MM.1S (cell line): Measurements from ENCODE around the gene L3MBTL3.

ENCODE experiments used
- DNase-seq: peaks from one replicate; pipeline ENCODE4 v3.0.0-alpha.2; 2015
- H2AFZ ChIP-seq: fragments of 300-600 bp; sonication (generic); 2 replicates; pipeline ENCODE4 v1.6.0; 2016; ENCODE audit warnings: antibody characterized with exemption, low read length
- H3F3A ChIP-seq: fragments of 300-600 bp; sonication (generic); 2 replicates; pipeline ENCODE4 v1.6.1; 2016; ENCODE audit warnings: mild to moderate bottlenecking, antibody characterized with exemption, low read length, moderate library complexity, mixed read lengths; ENCODE audit not compliant: insufficient read depth
- H3K27ac ChIP-seq: fragments of 300-600 bp; sonication (generic); 2 replicates; pipeline ENCODE4 v1.5.1; 2016; ENCODE audit warnings: mild to moderate bottlenecking, low read length
- H3K27me3 ChIP-seq: fragments of 300-600 bp; sonication (generic); replicated peaks from 2 replicates; pipeline ENCODE4 v1.6.0; 2016; ENCODE audit warnings: low read length; ENCODE audit not compliant: insufficient read depth
- H3K36me3 ChIP-seq: fragments of 300-600 bp; sonication (generic); replicated peaks from 2 replicates; pipeline ENCODE4 v1.6.1; 2016; ENCODE audit warnings: mild to moderate bottlenecking, low read length, mixed read lengths; ENCODE audit not compliant: insufficient read depth
- H3K4me1 ChIP-seq: fragments of 300-600 bp; sonication (generic); 2 replicates; pipeline ENCODE4 v1.6.1; 2016; ENCODE audit warnings: low read length, mixed read lengths
- H3K4me2 ChIP-seq: fragments of 300-600 bp; sonication (generic); 2 replicates; pipeline ENCODE4 v1.6.0; 2016; ENCODE audit warnings: low read depth, low read length
- H3K4me3 ChIP-seq: fragments of 300-600 bp; sonication (generic); 2 replicates; pipeline ENCODE4 v1.5.1; 2016; ENCODE audit warnings: low read length, mixed read lengths
- H3K79me2 ChIP-seq: fragments of 300-600 bp; sonication (generic); 2 replicates; pipeline ENCODE4 v1.6.1; 2016; ENCODE audit warnings: mixed run types, low read length, mixed read lengths
- H3K9ac ChIP-seq: fragments of 300-600 bp; sonication (generic); 2 replicates; pipeline ENCODE4 v1.6.1; 2016; ENCODE audit warnings: low read length, mixed read lengths
- H3K9me2 ChIP-seq: fragments of 300-600 bp; sonication (generic); replicated peaks from 2 replicates; pipeline ENCODE4 v1.6.1; 2016; ENCODE audit warnings: mild to moderate bottlenecking, low read length, mixed read lengths; ENCODE audit not compliant: insufficient read depth
- H3K9me3 ChIP-seq: fragments of 300-600 bp; sonication (generic); replicated peaks from 2 replicates; pipeline ENCODE4 v1.6.1; 2016; ENCODE audit warnings: mild to moderate bottlenecking, low read length, mixed read lengths; ENCODE audit not compliant: insufficient read depth
- H4K20me1 ChIP-seq: fragments of 300-600 bp; sonication (generic); 2 replicates; pipeline ENCODE4 v1.6.1; 2016; ENCODE audit warnings: mild to moderate bottlenecking, low read length, moderate library complexity, mixed read lengths; ENCODE audit not compliant: insufficient read depth
- EZH2 ChIP-seq: fragments of 300-600 bp; sonication (generic); optimal IDR thresholded peaks from 2 replicates; pipeline ENCODE3; 2017; ENCODE audit warnings: low read depth, mild to moderate bottlenecking, antibody characterized with exemption, low read length, mixed read lengths
- EZH2phosphoT487 ChIP-seq: fragments of 300-600 bp; sonication (generic); IDR thresholded peaks from 2 replicates; pipeline ENCODE4 v1.6.1; 2018; ENCODE audit warnings: antibody characterized with exemption, low read length
- TF ChIP-seq, protein P1 (sequence below): fragments of 300-600 bp; sonication (generic); IDR thresholded peaks from 2 replicates; pipeline ENCODE4 v1.5.1; 2016; ENCODE audit warnings: antibody characterized with exemption, low read length, mixed read lengths

The L3MBTL3 gene

DNA sequence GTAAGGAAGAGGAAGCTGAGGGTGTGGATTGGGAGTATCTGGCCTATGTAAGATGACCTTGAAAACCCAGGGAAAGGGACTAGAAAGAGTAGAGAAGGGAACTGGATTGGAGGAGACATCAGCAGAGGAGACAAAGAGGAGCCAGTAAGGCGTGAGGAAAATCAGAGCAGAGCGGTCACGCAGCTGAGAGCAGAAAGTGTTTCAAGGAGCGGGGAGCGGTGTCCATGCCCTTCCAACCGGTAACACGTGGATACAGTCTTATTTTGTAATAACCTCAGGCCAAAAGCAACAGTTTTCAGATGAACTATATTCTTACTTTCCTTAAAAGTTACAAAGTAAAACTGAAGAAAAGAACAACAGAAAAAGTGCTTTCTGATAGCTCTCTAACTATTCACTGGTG lies 36.3 kb downstream of the L3MBTL3 start:
- TF ChIP-seq EZH2 (no peak), EZH2phosphoT487 (no peak)
- TF ChIP-seq, protein P1, sequence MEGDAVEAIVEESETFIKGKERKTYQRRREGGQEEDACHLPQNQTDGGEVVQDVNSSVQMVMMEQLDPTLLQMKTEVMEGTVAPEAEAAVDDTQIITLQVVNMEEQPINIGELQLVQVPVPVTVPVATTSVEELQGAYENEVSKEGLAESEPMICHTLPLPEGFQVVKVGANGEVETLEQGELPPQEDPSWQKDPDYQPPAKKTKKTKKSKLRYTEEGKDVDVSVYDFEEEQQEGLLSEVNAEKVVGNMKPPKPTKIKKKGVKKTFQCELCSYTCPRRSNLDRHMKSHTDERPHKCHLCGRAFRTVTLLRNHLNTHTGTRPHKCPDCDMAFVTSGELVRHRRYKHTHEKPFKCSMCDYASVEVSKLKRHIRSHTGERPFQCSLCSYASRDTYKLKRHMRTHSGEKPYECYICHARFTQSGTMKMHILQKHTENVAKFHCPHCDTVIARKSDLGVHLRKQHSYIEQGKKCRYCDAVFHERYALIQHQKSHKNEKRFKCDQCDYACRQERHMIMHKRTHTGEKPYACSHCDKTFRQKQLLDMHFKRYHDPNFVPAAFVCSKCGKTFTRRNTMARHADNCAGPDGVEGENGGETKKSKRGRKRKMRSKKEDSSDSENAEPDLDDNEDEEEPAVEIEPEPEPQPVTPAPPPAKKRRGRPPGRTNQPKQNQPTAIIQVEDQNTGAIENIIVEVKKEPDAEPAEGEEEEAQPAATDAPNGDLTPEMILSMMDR = no peak
- DNase-seq = no peak
- Histone ChIP-seq H3K27me3 (no peaks in the 10 kb centered on the region), H3K9me3 (no peaks in the 10 kb centered on the region), H3K79me2 (no peaks in the 10 kb centered on the region), H3K27ac (no peak overlapping the region), H2AFZ (no peak overlapping the region), H3K36me3 (no peaks in the 10 kb centered on the region), H3K9ac (no peak overlapping the region), H3K4me3 (no peak overlapping the region), H3K4me1 (no peaks in the 10 kb centered on the region), H3K4me2 (no peak overlapping the region), H3K9me2 (no peaks in the 10 kb centered on the region), H4K20me1 (no peaks in the 10 kb centered on the region), H3F3A (no peaks in the 10 kb centered on the region)

DNA sequence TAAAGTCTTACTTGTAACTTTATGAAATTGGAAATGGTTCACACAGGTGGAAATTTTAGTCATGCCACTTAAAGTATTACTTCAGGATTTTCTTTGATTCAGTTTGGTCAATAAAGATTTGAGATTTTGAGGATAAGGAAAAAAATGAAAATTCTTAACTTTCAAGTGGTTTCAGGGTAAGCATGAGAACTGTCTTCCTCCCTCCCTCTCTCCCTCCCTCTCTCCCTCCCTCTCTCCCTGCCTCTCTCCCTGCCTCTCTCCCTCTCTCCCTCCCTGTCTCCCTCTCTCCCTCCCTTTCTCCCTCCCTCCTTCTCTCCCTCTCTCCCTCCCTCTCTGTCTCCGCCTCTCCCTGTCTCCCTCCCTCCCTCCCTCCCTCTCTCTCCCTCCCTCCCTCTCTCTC lies 36.9 kb downstream of the L3MBTL3 start:
- Histone ChIP-seq H3K27me3 (no peaks in the 10 kb centered on the region), H4K20me1 (no peaks in the 10 kb centered on the region), H3K36me3 (no peaks in the 10 kb centered on the region), H3K4me2 (no peak overlapping the region), H2AFZ (no peak overlapping the region), H3K79me2 (no peaks in the 10 kb centered on the region), H3F3A (no peaks in the 10 kb centered on the region), H3K9me2 (no peaks in the 10 kb centered on the region), H3K27ac (no peak overlapping the region), H3K4me3 (no peak overlapping the region), H3K9ac (no peak overlapping the region), H3K4me1 (no peaks in the 10 kb centered on the region), H3K9me3 (no peaks in the 10 kb centered on the region)
- TF ChIP-seq EZH2phosphoT487 (no peak), EZH2 (no peak)
- TF ChIP-seq, protein P1 = no peak
- DNase-seq = no peak

DNA sequence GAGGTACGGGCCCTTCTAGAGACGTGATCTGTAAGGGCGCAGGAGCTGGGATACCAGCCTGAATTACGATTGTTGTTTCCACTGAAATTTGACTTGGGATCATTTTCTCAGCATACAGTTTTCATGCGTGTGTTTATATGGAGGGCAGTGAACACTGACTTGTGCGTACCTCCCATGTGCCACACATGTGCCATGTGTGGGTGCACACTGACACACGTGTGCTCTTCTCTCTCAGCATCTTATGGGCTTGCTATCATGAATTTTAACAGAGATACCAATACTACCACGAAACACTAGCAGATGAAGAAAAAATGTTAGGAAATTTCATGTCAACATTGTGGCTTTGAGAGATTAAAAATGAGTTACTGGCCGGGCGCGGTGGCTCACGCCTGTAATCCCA lies 39.1 kb downstream of the L3MBTL3 start:
- Histone ChIP-seq H3K79me2 (no peaks in the 10 kb centered on the region), H3K4me3 (no peak overlapping the region), H4K20me1 (no peaks in the 10 kb centered on the region), H3K4me1 (no peaks in the 10 kb centered on the region), H3F3A (no peaks in the 10 kb centered on the region), H3K9me3 (no peaks in the 10 kb centered on the region), H3K4me2 (no peak overlapping the region), H3K27ac (no peak overlapping the region), H3K36me3 (no peaks in the 10 kb centered on the region), H3K9me2 (no peaks in the 10 kb centered on the region), H3K9ac (no peak overlapping the region), H3K27me3 (no peaks in the 10 kb centered on the region), H2AFZ (no peak overlapping the region)
- no peak for DNase-seq
- TF ChIP-seq EZH2phosphoT487 (no peak), EZH2 (no peak)
- TF ChIP-seq, protein P1 = no peak

DNA sequence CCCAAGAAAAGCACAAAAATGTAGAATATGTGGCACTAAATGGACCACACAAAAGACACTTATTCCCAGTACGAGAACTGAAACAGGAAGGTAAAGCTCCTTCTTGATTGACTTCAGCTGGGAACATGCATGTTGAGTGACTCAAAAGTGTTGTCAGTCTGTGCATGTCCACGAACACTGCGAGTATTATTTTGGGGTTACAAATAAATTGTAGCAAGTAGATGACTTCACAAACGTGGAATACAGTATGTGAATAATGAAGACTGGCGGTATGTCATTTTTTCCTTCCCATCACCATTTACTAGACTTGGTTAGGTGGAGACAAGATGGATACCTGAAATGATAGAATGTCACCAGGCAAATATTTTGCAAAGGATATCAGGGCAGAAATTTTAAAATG lies 45.4 kb downstream of the L3MBTL3 start:
- H3F3A ChIP-seq = no peaks in the 10 kb centered on the region
- no peak overlapping the region for H3K4me2 ChIP-seq
- H2AFZ ChIP-seq = no peak overlapping the region
- no peak for TF ChIP-seq EZH2phosphoT487
- TF ChIP-seq EZH2 = no peak
- TF ChIP-seq, protein P1 = no peak
- no peaks in the 10 kb centered on the region for H3K9me2 ChIP-seq
- H3K27me3 ChIP-seq = no peaks in the 10 kb centered on the region
- H4K20me1 ChIP-seq = no peaks in the 10 kb centered on the region
- H3K9ac ChIP-seq = no peak overlapping the region
- H3K4me3 ChIP-seq = no peak overlapping the region
- H3K4me1 ChIP-seq = no peaks in the 10 kb centered on the region
- no peak for DNase-seq
- no peak overlapping the region for H3K27ac ChIP-seq
- H3K79me2 ChIP-seq = no peaks in the 10 kb centered on the region
- H3K9me3 ChIP-seq = no peaks in the 10 kb centered on the region
- H3K36me3 ChIP-seq = no peaks in the 10 kb centered on the region
